GM18519 (cell line): ENCODE measurements around the gene PTPRT.

ENCODE experiments used
- ATAC-seq: cut with Tn5 transposase; IDR thresholded peaks from one replicate; pipeline ENCODE4 v1.9.1; 2021; ENCODE audit warnings: mild to moderate bottlenecking, moderate library complexity; ENCODE audit not compliant: unreplicated experiment, low FRiP score

Gene PTPRT

GRCh38 chr20:42118409-42119125 is 1071.1 kb downstream of the PTPRT start:
- ATAC-seq = no peak

- ATAC-seq = no peak
These were observed 1071.7 kb downstream of the PTPRT start for GRCh38 chr20:42118001-42118400.

GRCh38 chr20:42113236-42113635 is 1076.5 kb downstream of the PTPRT start:
- no peak for ATAC-seq

GRCh38 chr20:42112161-42112560 is 1077.5 kb downstream of the PTPRT start:
- ATAC-seq = no peak

GRCh38 chr20:42111349-42111748 is 1078.4 kb downstream of the PTPRT start:
- no peak for ATAC-seq

- ATAC-seq = no peak
These were observed 1079.4 kb downstream of the PTPRT start for GRCh38 chr20:42110301-42110700.

GRCh38 chr20:42102000-42102399 is 1087.7 kb downstream of the PTPRT start:
- no peak for ATAC-seq

GRCh38 chr20:42100137-42100704 is 1089.5 kb downstream of the PTPRT start:
- ATAC-seq = no peak

GRCh38 chr20:42099101-42099500 is 1090.6 kb downstream of the PTPRT start:
- ATAC-seq = no peak

- no peak for ATAC-seq
These were observed 1091.3 kb downstream of the PTPRT start for GRCh38 chr20:42098418-42098817.

GRCh38 chr20:42097741-42098140 is 1092.0 kb downstream of the PTPRT start:
- ATAC-seq = no peak

GRCh38 chr20:42095221-42095620 is 1094.5 kb downstream of the PTPRT start:
- no peak for ATAC-seq

- no peak for ATAC-seq
These were observed 1095.9 kb downstream of the PTPRT start for GRCh38 chr20:42093542-42094440.

GRCh38 chr20:42093041-42093440 is 1096.7 kb downstream of the PTPRT start:
- ATAC-seq = no peak

GRCh38 chr20:42085366-42085765 is 1104.3 kb downstream of the PTPRT start:
- ATAC-seq = no peak

GRCh38 chr20:42083280-42083679 is 1106.4 kb downstream of the PTPRT start:
- ATAC-seq = no peak

GRCh38 chr20:42082611-42083010 is 1107.1 kb downstream of the PTPRT start:
- ATAC-seq = no peak

GRCh38 chr20:42080956-42081355 is 1108.8 kb downstream of the PTPRT start:
- no peak for ATAC-seq

- ATAC-seq = no peak
These were observed 1114.8 kb downstream of the PTPRT start for GRCh38 chr20:42074944-42075343.

- ATAC-seq = no peak
These were observed 1122.1 kb downstream of the PTPRT start for GRCh38 chr20:42067596-42067995.

- no peak for ATAC-seq
These were observed 1122.5 kb downstream of the PTPRT start for GRCh38 chr20:42067174-42067573.
